Measurements from ENCODE around the gene DGKA.
"Not testable (repeated sequence)": the region's sequence is repeated elsewhere in the genome, so short reads cannot be mapped to it uniquely, and the experiment has no call there.

DGKA gene

GRCh38 chr12:55978393-55978792 lies 47.4 kb downstream of the DGKA start:
- H3K9ac ChIP-seq (ENCODE audit: insufficient read length) = no peak overlapping the region
- no peak for TF ChIP-seq EZH2 (IDR thresholded peaks at IDR 0.05)
- TF ChIP-seq FOXP2 (optimal IDR thresholded peaks at IDR 0.05; ENCODE audit: control extremely low read depth, extremely low read length, insufficient read depth) = no peak
- no peak for TF ChIP-seq POLR2AphosphoS5 (IDR thresholded peaks at IDR 0.05; ENCODE audit: borderline replicate concordance, low read depth, low read length)
- no peaks in the 10 kb centered on the region for H3K9me3 ChIP-seq (ENCODE audit: low read depth, low read length)
- H3K4me3 ChIP-seq = no peak overlapping the region
- no peak for DNase-seq (ENCODE audit: low read depth, low spot score)
- H3K27ac ChIP-seq = no peak overlapping the region
- peaks cover 3% of the 10 kb centered on the region; the same call in 1 of the 2 replicates for H3K36me3 ChIP-seq (ENCODE audit: insufficient read depth, low read length)

DNA sequence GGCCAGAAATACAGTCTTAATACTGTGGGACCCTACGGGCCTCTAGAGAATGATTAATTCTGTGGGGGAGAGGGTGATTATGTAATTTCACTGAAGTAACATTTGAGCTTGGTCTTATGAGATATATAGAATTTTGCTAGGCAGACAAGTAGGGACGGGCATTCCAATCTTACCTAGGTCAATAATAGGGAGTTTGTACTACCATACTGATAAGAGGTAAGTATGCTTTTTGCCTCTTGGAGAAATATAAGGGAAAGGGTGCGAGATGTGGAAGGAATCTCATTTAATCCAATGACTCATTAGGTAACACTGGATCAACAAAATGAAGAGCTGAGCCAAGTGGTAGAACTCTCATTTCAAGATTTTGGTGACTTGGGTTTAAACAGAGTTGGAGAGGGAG lies 48.1 kb downstream of the DGKA start:
- Histone ChIP-seq H3K36me3 (ENCODE audit: insufficient read depth, low read length) (peaks cover 3% of the 10 kb centered on the region; the same call in 1 of the 2 replicates), H3K9ac (ENCODE audit: insufficient read length) (no peak overlapping the region), H3K27ac (no peak overlapping the region), H3K9me3 (ENCODE audit: low read depth, low read length) (no peaks in the 10 kb centered on the region), H3K4me3 (no peak overlapping the region)
- DNase-seq (ENCODE audit: low read depth, low spot score) = no peak
- TF ChIP-seq POLR2AphosphoS5 (IDR thresholded peaks at IDR 0.05; ENCODE audit: borderline replicate concordance, low read depth, low read length) (no peak), EZH2 (IDR thresholded peaks at IDR 0.05) (no peak), FOXP2 (optimal IDR thresholded peaks at IDR 0.05; ENCODE audit: control extremely low read depth, extremely low read length, insufficient read depth) (no peak)

DNA sequence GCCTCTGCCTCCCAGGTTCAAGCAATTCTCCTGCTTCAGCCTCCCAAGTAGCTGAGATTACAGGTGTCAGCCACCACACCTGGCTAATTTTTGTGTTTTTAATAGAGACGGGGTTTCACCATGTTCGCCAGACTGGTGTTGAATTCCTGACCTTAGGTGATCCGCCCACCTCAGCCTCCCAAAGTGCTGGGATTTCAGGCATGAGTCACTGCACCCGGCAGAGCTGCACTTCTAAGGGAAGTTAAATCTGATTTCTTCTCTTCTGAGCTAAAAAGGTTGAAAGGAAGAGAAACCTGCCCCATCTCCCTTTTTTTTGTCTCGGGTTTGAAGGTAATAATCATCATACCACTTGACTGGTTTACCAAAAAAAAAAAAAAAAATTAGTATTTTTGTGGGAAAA lies 50.9 kb downstream of the DGKA start:
- DNase-seq (ENCODE audit: low read depth, low spot score); H3K4me3 ChIP-seq; H3K9me3 ChIP-seq (ENCODE audit: low read depth, low read length); H3K36me3 ChIP-seq (ENCODE audit: insufficient read depth, low read length); H3K9ac ChIP-seq (ENCODE audit: insufficient read length); H3K27ac ChIP-seq: not testable (repeated sequence)

GRCh38 chr12:55982319-55982936 lies 51.5 kb downstream of the DGKA start:
- no peak overlapping the region for H3K27ac ChIP-seq
- DNase-seq (ENCODE audit: low read depth, low spot score) = no peak
- H3K9me3 ChIP-seq (ENCODE audit: low read depth, low read length) = no peaks in the 10 kb centered on the region
- H3K9ac ChIP-seq (ENCODE audit: insufficient read length) = no peak overlapping the region
- H3K36me3 ChIP-seq (ENCODE audit: insufficient read depth, low read length) = peaks cover 9% of the 10 kb centered on the region; the same call in 1 of the 2 replicates
- TF ChIP-seq FOXP2 (optimal IDR thresholded peaks at IDR 0.05; ENCODE audit: control extremely low read depth, extremely low read length, insufficient read depth) = no peak
- TF ChIP-seq POLR2AphosphoS5 (IDR thresholded peaks at IDR 0.05; ENCODE audit: borderline replicate concordance, low read depth, low read length) = no peak
- no peak for TF ChIP-seq EZH2 (IDR thresholded peaks at IDR 0.05)
- H3K4me3 ChIP-seq = no peak overlapping the region

DNA sequence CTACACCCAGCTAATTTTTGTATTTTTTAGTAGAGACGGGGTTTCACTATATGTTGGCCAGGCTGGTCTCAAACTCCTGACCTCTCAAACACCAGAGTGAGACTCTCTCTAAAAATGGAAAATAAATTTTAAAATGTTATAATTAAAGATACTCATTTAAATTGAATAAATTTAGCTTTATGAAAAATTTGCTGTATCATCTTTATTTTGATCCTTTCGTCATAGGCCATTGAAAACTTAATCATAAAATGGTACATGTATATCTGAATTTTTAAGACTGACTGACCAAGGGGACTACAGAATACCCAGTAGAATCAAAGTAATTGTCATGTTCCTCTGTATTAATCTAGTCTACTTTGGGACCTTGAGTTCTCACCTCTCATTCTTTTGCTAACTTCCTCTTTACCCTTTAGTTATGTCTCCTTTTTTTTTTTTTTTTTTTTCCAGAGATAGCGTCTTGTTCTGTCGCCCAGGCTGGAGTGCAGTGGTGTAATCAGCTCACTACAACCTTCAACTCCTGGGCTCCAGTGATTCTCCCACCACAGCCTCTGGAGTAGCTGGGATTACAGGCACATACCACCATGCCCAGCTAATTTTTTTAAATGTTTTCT lies 52.4 kb downstream of the DGKA start:
- DNase-seq (ENCODE audit: low read depth, low spot score) = no peak
- TF ChIP-seq POLR2AphosphoS5 (IDR thresholded peaks at IDR 0.05; ENCODE audit: borderline replicate concordance, low read depth, low read length) = no peak
- Histone ChIP-seq H3K36me3 (ENCODE audit: insufficient read depth, low read length) (peaks cover 12% of the 10 kb centered on the region; the same call in 1 of the 2 replicates), H3K9me3 (ENCODE audit: low read depth, low read length) (no peaks in the 10 kb centered on the region), H3K4me3 (no peak overlapping the region), H3K27ac (no peak overlapping the region), H3K9ac (ENCODE audit: insufficient read length) (no peak overlapping the region)

GRCh38 chr12:55984861-55985260 lies 53.9 kb downstream of the DGKA start:
- Histone ChIP-seq H3K9ac (ENCODE audit: insufficient read length) (peak overlapping the region; percentile 29), H3K9me3 (ENCODE audit: low read depth, low read length) (no peaks in the 10 kb centered on the region), H3K27ac (no peak overlapping the region), H3K36me3 (ENCODE audit: insufficient read depth, low read length) (peaks cover 17% of the 10 kb centered on the region), H3K4me3 (no peak overlapping the region)
- DNase-seq (ENCODE audit: low read depth, low spot score) = no peak
- TF ChIP-seq EZH2 (IDR thresholded peaks at IDR 0.05) = no peak
- no peak for TF ChIP-seq POLR2AphosphoS5 (IDR thresholded peaks at IDR 0.05; ENCODE audit: borderline replicate concordance, low read depth, low read length)
- no peak for TF ChIP-seq FOXP2 (optimal IDR thresholded peaks at IDR 0.05; ENCODE audit: control extremely low read depth, extremely low read length, insufficient read depth)

DNA sequence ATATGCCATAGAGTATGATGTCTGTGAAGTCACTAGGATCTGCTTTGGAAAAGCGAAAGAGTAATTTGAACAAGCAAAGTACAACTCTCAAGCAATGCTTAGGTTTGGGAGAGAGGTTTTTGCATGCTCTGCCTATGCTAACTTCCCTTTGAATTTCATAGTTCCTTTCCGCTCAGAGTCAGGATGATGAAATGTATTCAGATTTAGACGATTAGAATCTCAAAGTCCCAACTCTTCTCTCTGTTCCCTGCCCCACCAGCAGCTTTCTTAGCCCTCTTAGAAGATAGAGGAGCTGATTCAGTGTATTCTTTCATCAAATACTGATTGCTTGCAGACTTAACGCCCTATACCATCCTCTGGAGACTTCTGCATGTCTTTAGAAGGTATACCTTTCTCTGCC lies 54.4 kb downstream of the DGKA start:
- no peak for TF ChIP-seq POLR2AphosphoS5 (IDR thresholded peaks at IDR 0.05; ENCODE audit: borderline replicate concordance, low read depth, low read length)
- TF ChIP-seq FOXP2 (optimal IDR thresholded peaks at IDR 0.05; ENCODE audit: control extremely low read depth, extremely low read length, insufficient read depth) = no peak
- no peak overlapping the region for H3K4me3 ChIP-seq
- no peaks in the 10 kb centered on the region for H3K9me3 ChIP-seq (ENCODE audit: low read depth, low read length)
- peaks cover 22% of the 10 kb centered on the region for H3K36me3 ChIP-seq (ENCODE audit: insufficient read depth, low read length)
- DNase-seq (ENCODE audit: low read depth, low spot score) = no peak
- H3K27ac ChIP-seq = no peak overlapping the region
- peak overlapping the region; percentile 29 for H3K9ac ChIP-seq (ENCODE audit: insufficient read length)

DNA sequence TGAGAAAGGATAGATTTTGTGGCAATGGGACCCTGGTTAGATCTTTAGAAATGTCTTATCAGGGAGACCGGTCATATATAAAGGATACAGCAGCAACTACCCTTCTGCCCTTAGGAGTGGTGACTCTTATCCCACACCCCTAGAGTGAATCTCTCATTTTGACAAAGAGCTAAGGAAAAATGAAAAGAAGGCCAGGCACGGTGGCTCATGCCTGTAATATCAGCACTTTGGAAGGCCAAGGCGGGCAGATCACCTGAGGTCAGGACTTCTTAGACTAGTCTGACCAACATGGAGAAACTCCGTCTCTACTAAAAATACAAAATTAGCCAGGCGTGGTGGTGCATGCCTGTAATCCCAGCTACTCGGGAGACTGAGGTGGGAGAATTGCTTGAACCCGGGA lies 55.0 kb downstream of the DGKA start:
- not testable (repeated sequence) for H3K4me3 ChIP-seq

GRCh38 chr12:55991110-55991509 lies 60.1 kb downstream of the DGKA start:
- TF ChIP-seq FOXP2 (optimal IDR thresholded peaks at IDR 0.05; ENCODE audit: control extremely low read depth, extremely low read length, insufficient read depth) = no peak
- no peak for TF ChIP-seq POLR2AphosphoS5 (IDR thresholded peaks at IDR 0.05; ENCODE audit: borderline replicate concordance, low read depth, low read length)
- no peak for TF ChIP-seq EZH2 (IDR thresholded peaks at IDR 0.05)
- H3K9ac ChIP-seq (ENCODE audit: insufficient read length) = no peak overlapping the region
- no peak for DNase-seq (ENCODE audit: low read depth, low spot score)
- no peaks in the 10 kb centered on the region for H3K9me3 ChIP-seq (ENCODE audit: low read depth, low read length)
- peaks cover 50% of the 10 kb centered on the region for H3K36me3 ChIP-seq (ENCODE audit: insufficient read depth, low read length)
- no peak overlapping the region for H3K27ac ChIP-seq
- no peak overlapping the region for H3K4me3 ChIP-seq

More for the DNA sequence above, 55.0 kb downstream of the DGKA start:
- not testable (repeated sequence) for DNase-seq (ENCODE audit: low read depth, low spot score); H3K9ac ChIP-seq (ENCODE audit: insufficient read length); H3K9me3 ChIP-seq (ENCODE audit: low read depth, low read length); H3K27ac ChIP-seq
- H3K36me3 ChIP-seq (ENCODE audit: insufficient read depth, low read length) = peaks cover 28% of the 10 kb centered on the region
